Glutamatergic neuron (in vitro differentiated cells): Measurements from ENCODE around the gene RNASEH2C. TPM values are rescaled to one million over a fixed set of nuclear protein-coding genes. Genes with fewer than 3 reads are reported as not detected.
"Not testable (repeated sequence)": the region's sequence is repeated elsewhere in the genome, so short reads cannot be mapped to it uniquely, and the experiment has no call there.

Experiments used
- DNase-seq: peaks from one replicate; pipeline ENCODE4 v3.0.0; 2022
- H3K27ac Mint-ChIP-seq: one replicate; pipeline ENCODE4 v1.8.0; 2020; ENCODE audit warnings: mild to moderate bottlenecking, mixed read lengths, inconsistent platforms; ENCODE audit not compliant: unreplicated experiment
- H3K27me3 Mint-ChIP-seq: one replicate; pipeline ENCODE4 v1.8.0; 2020; ENCODE audit warnings: mild to moderate bottlenecking, moderate library complexity, mixed read lengths, inconsistent platforms; ENCODE audit not compliant: unreplicated experiment
- H3K36me3 Mint-ChIP-seq: one replicate; pipeline ENCODE4 v1.8.0; 2020; ENCODE audit warnings: mild to moderate bottlenecking, mixed read lengths, inconsistent platforms; ENCODE audit not compliant: unreplicated experiment
- H3K4me1 Mint-ChIP-seq: one replicate; pipeline ENCODE4 v1.8.0; 2020; ENCODE audit warnings: mild to moderate bottlenecking, low read depth, mixed read lengths, inconsistent platforms; ENCODE audit not compliant: unreplicated experiment
- H3K4me3 Mint-ChIP-seq: one replicate; pipeline ENCODE4 v1.8.0; 2020; ENCODE audit warnings: mild to moderate bottlenecking, mixed read lengths, inconsistent platforms; ENCODE audit not compliant: unreplicated experiment
- H3K9me3 Mint-ChIP-seq: one replicate; pipeline ENCODE4 v1.8.0; 2020; ENCODE audit warnings: mild to moderate bottlenecking, moderate library complexity, mixed read lengths, inconsistent platforms; ENCODE audit not compliant: unreplicated experiment
- total RNA-seq: library from RNA; stranded (reverse); fragmentation: NEBNext Ultra II Directional; extraction: Animal tissue kit (Norgen Biotek cat#: 25700); gene quantifications from one replicate; pipeline ENCODE4 v1.2.1, GENCODE V29; 2021; ENCODE audit not compliant: unreplicated experiment
- TF ChIP-seq, protein P1 (sequence below): fragments of 200-600 bp; sonication (generic); IDR thresholded peaks from one replicate; pipeline ENCODE4 v1.5.0; 2021; ENCODE audit not compliant: partially characterized antibody, unreplicated experiment

Gene RNASEH2C
- total RNA-seq, 1 donor from 2014 or later: 42.9 TPM

DNA sequence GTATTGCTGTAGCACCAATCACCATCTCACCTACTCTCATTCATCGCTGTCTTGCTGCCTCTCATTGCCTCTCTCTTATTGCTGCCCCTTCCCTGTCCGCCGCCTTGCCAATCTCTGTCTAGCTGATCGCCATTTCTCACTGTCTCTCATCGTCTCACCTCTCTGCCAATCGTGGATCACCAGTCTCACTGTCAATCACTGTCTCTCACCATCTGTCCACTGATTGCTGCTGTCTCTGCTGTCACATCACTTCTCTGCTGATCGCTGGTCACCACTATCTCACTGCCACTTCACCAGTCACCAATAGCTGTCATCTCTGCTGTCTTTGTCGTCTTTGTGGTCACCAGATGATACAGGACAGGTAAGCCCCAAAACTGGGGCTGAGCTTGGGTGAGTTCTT is 20.6 kb upstream of the RNASEH2C start:
- Mint-ChIP-seq H3K27ac (no peak overlapping the region), H3K36me3 (peaks cover 5% of the 10 kb centered on the region), H3K27me3 (no peaks in the 10 kb centered on the region), H3K4me1 (no peaks in the 10 kb centered on the region), H3K4me3 (no peak overlapping the region), H3K9me3 (peaks cover 6% of the 10 kb centered on the region)
- TF ChIP-seq, protein P1, sequence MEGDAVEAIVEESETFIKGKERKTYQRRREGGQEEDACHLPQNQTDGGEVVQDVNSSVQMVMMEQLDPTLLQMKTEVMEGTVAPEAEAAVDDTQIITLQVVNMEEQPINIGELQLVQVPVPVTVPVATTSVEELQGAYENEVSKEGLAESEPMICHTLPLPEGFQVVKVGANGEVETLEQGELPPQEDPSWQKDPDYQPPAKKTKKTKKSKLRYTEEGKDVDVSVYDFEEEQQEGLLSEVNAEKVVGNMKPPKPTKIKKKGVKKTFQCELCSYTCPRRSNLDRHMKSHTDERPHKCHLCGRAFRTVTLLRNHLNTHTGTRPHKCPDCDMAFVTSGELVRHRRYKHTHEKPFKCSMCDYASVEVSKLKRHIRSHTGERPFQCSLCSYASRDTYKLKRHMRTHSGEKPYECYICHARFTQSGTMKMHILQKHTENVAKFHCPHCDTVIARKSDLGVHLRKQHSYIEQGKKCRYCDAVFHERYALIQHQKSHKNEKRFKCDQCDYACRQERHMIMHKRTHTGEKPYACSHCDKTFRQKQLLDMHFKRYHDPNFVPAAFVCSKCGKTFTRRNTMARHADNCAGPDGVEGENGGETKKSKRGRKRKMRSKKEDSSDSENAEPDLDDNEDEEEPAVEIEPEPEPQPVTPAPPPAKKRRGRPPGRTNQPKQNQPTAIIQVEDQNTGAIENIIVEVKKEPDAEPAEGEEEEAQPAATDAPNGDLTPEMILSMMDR: no peak
- DNase-seq: no peak

DNA sequence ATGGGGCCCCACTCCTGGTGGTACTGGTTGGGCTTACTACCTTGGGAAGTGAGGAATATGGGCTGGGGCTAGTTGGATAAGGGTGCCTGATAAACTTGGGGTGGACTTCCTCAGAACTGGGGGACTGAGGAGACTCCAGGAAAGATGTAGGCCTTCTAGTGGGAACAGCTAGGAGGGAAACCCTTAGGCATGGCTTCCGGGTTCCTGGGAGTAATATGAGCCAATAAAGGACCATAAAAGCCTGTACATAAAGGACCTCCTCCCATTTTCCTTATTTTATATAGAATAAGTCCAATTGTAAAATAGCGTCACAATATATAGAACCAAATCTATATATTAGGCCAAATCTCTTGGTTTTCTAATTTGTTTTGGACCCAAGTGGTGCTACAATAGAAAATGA is 18.4 kb upstream of the RNASEH2C start:
- H3K27ac Mint-ChIP-seq: no peak overlapping the region
- TF ChIP-seq, protein P1: no peak
- DNase-seq: no peak

DNA sequence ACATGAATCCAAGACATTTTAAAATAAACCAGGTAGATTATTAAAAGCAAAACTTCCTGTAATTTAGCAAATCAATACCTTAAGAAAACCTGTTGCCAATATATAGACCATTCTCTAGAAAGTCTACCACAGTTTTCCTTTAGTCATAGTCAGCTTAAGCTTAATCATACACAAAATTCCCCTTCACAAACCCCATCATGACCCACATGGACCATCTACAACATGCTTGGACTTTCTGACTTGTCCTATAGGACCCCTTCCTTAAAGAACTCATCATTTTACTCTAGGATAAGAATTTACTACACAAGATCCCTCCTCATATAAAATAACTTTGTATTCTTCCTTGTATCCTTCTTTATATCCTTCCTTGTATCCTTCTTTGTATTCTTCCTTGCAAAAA is 16.2 kb upstream of the RNASEH2C start:
- Mint-ChIP-seq H3K27ac (no peak overlapping the region), H3K4me3 (no peak overlapping the region), H3K9me3 (peaks cover 11% of the 10 kb centered on the region), H3K36me3 (peaks cover 12% of the 10 kb centered on the region), H3K4me1 (no peaks in the 10 kb centered on the region), H3K27me3 (peaks cover 1% of the 10 kb centered on the region)
- TF ChIP-seq, protein P1: no peak
- DNase-seq: no peak

More for the DNA sequence above, 18.4 kb upstream of the RNASEH2C start:
- no peaks in the 10 kb centered on the region for H3K27me3 Mint-ChIP-seq
- H3K4me1 Mint-ChIP-seq: no peaks in the 10 kb centered on the region
- H3K9me3 Mint-ChIP-seq: peaks cover 6% of the 10 kb centered on the region
- no peak overlapping the region for H3K4me3 Mint-ChIP-seq
- peaks cover 9% of the 10 kb centered on the region for H3K36me3 Mint-ChIP-seq

DNA sequence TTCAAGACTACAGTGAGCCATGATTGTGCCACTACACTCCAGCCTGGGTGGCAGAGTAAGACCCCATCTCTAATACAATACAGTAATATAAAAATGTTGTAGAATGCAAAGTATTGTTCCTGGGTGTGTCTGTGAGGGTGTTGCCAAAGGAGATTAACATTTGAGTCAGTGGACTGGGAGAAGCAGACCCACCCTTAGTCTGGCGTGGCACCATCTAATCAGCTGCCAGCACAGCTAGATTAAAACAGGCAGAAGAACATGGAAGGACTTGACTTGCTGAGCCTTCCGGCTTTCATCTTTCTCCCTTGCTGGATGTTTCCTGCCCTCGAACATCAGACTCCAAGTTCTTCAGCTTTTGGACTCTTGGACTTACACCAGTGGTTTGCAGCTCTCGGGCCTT is 14.5 kb upstream of the RNASEH2C start:
- not testable (repeated sequence) for H3K27ac Mint-ChIP-seq, H3K4me3 Mint-ChIP-seq, H3K4me1 Mint-ChIP-seq, H3K9me3 Mint-ChIP-seq, H3K27me3 Mint-ChIP-seq, DNase-seq
- H3K36me3 Mint-ChIP-seq: peaks cover 14% of the 10 kb centered on the region

DNA sequence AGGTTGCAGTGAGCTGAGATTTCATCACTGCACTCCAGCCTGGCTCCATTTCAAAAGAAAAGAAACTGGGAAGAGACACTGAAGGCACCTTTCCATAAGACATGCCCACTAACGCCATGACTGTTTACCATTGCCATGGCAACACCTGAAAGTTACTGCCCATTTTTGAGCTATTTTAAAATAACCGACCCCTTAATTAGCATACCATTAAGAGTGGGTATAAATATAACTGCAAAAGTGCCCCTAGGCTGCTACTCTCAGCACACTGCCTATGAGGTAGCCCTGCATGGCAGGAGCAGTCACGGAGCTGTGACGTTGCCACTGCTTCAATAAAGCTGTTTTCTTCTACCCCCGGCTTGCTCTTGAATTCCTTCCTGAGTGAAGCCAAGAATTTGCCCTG is 9.9 kb upstream of the RNASEH2C start:
- H3K4me3 Mint-ChIP-seq: no peak overlapping the region
- no peak for DNase-seq
- TF ChIP-seq, protein P1: no peak
- no peak overlapping the region for H3K27ac Mint-ChIP-seq
- H3K4me1 Mint-ChIP-seq: no peaks in the 10 kb centered on the region
- H3K9me3 Mint-ChIP-seq: peaks cover 10% of the 10 kb centered on the region
- peaks cover 10% of the 10 kb centered on the region for H3K36me3 Mint-ChIP-seq
- peaks cover 12% of the 10 kb centered on the region for H3K27me3 Mint-ChIP-seq

DNA sequence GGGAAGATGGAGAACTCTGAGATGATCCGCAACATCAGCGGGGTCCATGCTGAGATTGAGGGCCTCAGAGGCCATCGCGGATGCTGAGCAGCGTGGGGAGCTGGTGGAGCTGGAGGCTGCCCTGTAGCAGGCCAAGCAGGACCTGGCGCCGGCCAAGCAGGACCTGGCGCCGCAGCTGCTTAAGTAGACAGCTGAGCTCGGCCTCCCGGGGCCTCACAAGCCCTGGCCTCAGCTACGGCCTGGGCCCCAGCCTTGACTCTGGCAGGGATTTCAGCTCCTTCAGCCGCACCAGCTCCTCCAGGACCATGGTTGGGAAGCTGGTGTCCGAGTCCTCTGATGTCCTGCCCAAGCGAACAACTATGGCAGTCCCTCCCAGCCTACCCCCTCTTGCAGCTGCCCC is 7.3 kb upstream of the RNASEH2C start:
- TF ChIP-seq, protein P1: no peak
- Mint-ChIP-seq H3K9me3 (peaks cover 7% of the 10 kb centered on the region), H3K4me1 (no peaks in the 10 kb centered on the region), H3K27me3 (peaks cover 12% of the 10 kb centered on the region), H3K4me3 (no peak overlapping the region), H3K27ac (no peak overlapping the region), H3K36me3 (peaks cover 9% of the 10 kb centered on the region)
- DNase-seq: no peak
